Heart left ventricle (tissue), 13 donors: ENCODE results near the gene EMP2.

Experiments used
- CTCF ChIP-seq, 12 donors: fragments of 200-600 bp; sonication (generic) in 4 of 12; IDR thresholded peaks; one replicate each; pipeline versions ENCODE4 v1.5.0 to v1.8.0; 2018 to 2022; ENCODE audit warnings: antibody characterized with exemption in 12 of 12, mild to moderate bottlenecking in 5 of 12
- POLR2A ChIP-seq, 2 donors: fragments of 450-650 bp; IDR thresholded peaks; one replicate each; pipeline ENCODE4 v1.6.1; 2017; ENCODE audit warnings: antibody characterized with exemption in 2 of 2, mild to moderate bottlenecking in 2 of 2, moderate library complexity in 2 of 2
- donor health status: ischemic (EF 13 %, LVEDD 7.1; RV severe dilation, severe dysfunction).
- donor health status: DM: no; HTN: yes; CAD: no.
- donor health status: DM: no; HTN: no; CAD: no.
- donor health status: ischemic (EF 25% LVEDD 6.9; RV normal size, moderate dysfunction).
- donor health status: ischemic (EF 25% LVEDD 5.7; RV mildly dilated, moderate dysfunction).
- donor health status: ischemic (EF 35%, LVEDD 5.7; RV mildly dilated, moderate dysfunction).
- donor health status: nonischemic (EF 11% LVEDD 7.7; RV severe dilation, severe dysfunction).
- donor health status: DM: yes; HTN: yes; CAD: no.
- donor health status: PGD.
- donor health status: ischemic (EF 29% LVEDD 5.4; RV normal size, mild dysfunction).
- donor health status: nonischemic (EF 23%, LVEDD 6.1; RV moderate dilation, normal function).

GRCh38 chr16:10590342-10590741 lies 9.9 kb upstream of the EMP2 start:
- TF ChIP-seq CTCF (IDR thresholded peaks at IDR 0.05): no peak
- no peak for TF ChIP-seq POLR2A (IDR thresholded peaks at IDR 0.05)
